ENCODE results near the gene VSIG2.

Gene VSIG2

GRCh38 chr11:124722176-124722575 is 29.9 kb downstream of the VSIG2 start:
- DNase-seq (ENCODE audit: low spot score) = no peak

- DNase-seq (ENCODE audit: low spot score) = no peak
These were observed 32.5 kb downstream of the VSIG2 start for GRCh38 chr11:124719534-124719933.

GRCh38 chr11:124718801-124719200 is 33.3 kb downstream of the VSIG2 start:
- DNase-seq (ENCODE audit: low spot score) = no peak

GRCh38 chr11:124717786-124718651 is 34.0 kb downstream of the VSIG2 start:
- no peak for DNase-seq (ENCODE audit: low spot score)

- DNase-seq (ENCODE audit: low spot score) = no peak
These were observed 34.7 kb downstream of the VSIG2 start for GRCh38 chr11:124717421-124717785.

- DNase-seq (ENCODE audit: low spot score) = no peak
These were observed 35.5 kb downstream of the VSIG2 start for GRCh38 chr11:124716591-124716990.

- DNase-seq (ENCODE audit: low spot score) = no peak
These were observed 39.7 kb downstream of the VSIG2 start for GRCh38 chr11:124712392-124712791.

- DNase-seq (ENCODE audit: low spot score) = no peak
These were observed 44.2 kb downstream of the VSIG2 start for GRCh38 chr11:124707829-124708228.

- DNase-seq (ENCODE audit: low spot score) = no peak
These were observed 52.0 kb downstream of the VSIG2 start for GRCh38 chr11:124700028-124700427.

GRCh38 chr11:124699547-124699946 is 52.5 kb downstream of the VSIG2 start:
- DNase-seq (ENCODE audit: low spot score) = no peak
